ENCODE results near the gene NT5DC2. TPM values are rescaled to one million over a fixed set of nuclear protein-coding genes. Genes with fewer than 3 reads are reported as not detected.
A peak's percentile ranks its signal among the peaks of the same experiment; 100 is the strongest.

Gene NT5DC2
- polyA plus RNA-seq, 3 donors = 0.66 to 28.4 (median 0.67) TPM

GRCh38 chr3:52502808-52503350, 30.8 kb downstream of the NT5DC2 start:
- H2AFZ ChIP-seq (ENCODE audit: insufficient read depth, low read depth, low read length, poor library complexity, severe bottlenecking) = no peak overlapping the region
- Mint-ChIP-seq H3K36me3 (peaks cover 52 to 77% of the 10 kb centered on the region in 2 donors), H3K27ac (no peak overlapping the region), H3K4me3 (no peak overlapping the region), H3K4me1 (peaks cover 31% of the 10 kb centered on the region), H3K27me3 (ENCODE audit: low read depth in 3 of 3) (peaks cover 0 to 3% (median 0%) of the 10 kb centered on the region in 3 donors), H3K9me3 (no peaks in the 10 kb centered on the region)
- no peaks in the 10 kb centered on the region for H3K27me3 ChIP-seq (ENCODE audit: control insufficient read depth in 2 of 2, insufficient read depth in 2 of 2, low read length in 2 of 2)
- no peak overlapping the region for H3K4me2 ChIP-seq (replicated peaks; ENCODE audit: extremely low read depth, low read length, poor library complexity, severe bottlenecking)
- WGBS (ENCODE audit: insufficient coverage) = 96% methylated on average over 11 of the region's 11 CpGs
- H3K79me2 ChIP-seq (ENCODE audit: insufficient read depth, low read length) = peaks cover 19% of the 10 kb centered on the region
- intact Hi-C loops (cut with micrococcal nuclease) = no loop called here
- H4K20me1 ChIP-seq (ENCODE audit: insufficient read depth, low read length) = peaks cover 3% of the 10 kb centered on the region
- no peak for TF ChIP-seq CTCF (IDR thresholded peaks at IDR 0.05)
- H3K36me3 ChIP-seq (replicated peaks in 1 of 2; ENCODE audit: control insufficient read depth in 1 of 2, insufficient read depth in 2 of 2, low read length in 2 of 2) = peaks cover 66 to 68% of the 10 kb centered on the region in 2 donors
- no peak for DNase-seq
- no peaks in the 10 kb centered on the region for H3K9me3 ChIP-seq (replicated peaks in 1 of 2; ENCODE audit: control insufficient read depth in 1 of 2, insufficient read depth in 1 of 2, low read length in 2 of 2)
- no peak overlapping the region for H3K9ac ChIP-seq (ENCODE audit: insufficient read depth, low read length, poor library complexity, severe bottlenecking)
- H3K27ac ChIP-seq (ENCODE audit: low read depth in 1 of 2, low read length in 2 of 2) = no peak overlapping the region
- no peak overlapping the region for H3K4me3 ChIP-seq (replicated peaks in 1 of 3; ENCODE audit: low read depth in 2 of 3, low read length in 3 of 3)
- peaks cover 34% of the 10 kb centered on the region in 2 donors for H3K4me1 ChIP-seq (ENCODE audit: control insufficient read depth in 1 of 2, insufficient read depth in 2 of 2, low read length in 2 of 2)

- Histone ChIP-seq H2AFZ (ENCODE audit: insufficient read depth, low read depth, low read length, poor library complexity, severe bottlenecking) (no peak overlapping the region), H3K4me3 (replicated peaks in 1 of 3; ENCODE audit: low read depth in 2 of 3, low read length in 3 of 3) (no peak overlapping the region), H3K9ac (ENCODE audit: insufficient read depth, low read length, poor library complexity, severe bottlenecking) (no peak overlapping the region), H3K27me3 (ENCODE audit: control insufficient read depth in 2 of 2, insufficient read depth in 2 of 2, low read length in 2 of 2) (no peaks in the 10 kb centered on the region), H3K4me1 (ENCODE audit: control insufficient read depth in 1 of 2, insufficient read depth in 2 of 2, low read length in 2 of 2) (peaks cover 43% of the 10 kb centered on the region in 2 donors), H3K9me3 (replicated peaks in 1 of 2; ENCODE audit: control insufficient read depth in 1 of 2, insufficient read depth in 1 of 2, low read length in 2 of 2) (no peaks in the 10 kb centered on the region), H4K20me1 (ENCODE audit: insufficient read depth, low read length) (peaks cover 3% of the 10 kb centered on the region), H3K4me2 (replicated peaks; ENCODE audit: extremely low read depth, low read length, poor library complexity, severe bottlenecking) (no peak overlapping the region), H3K79me2 (ENCODE audit: insufficient read depth, low read length) (peaks cover 24% of the 10 kb centered on the region), H3K36me3 (replicated peaks in 1 of 2; ENCODE audit: control insufficient read depth in 1 of 2, insufficient read depth in 2 of 2, low read length in 2 of 2) (peaks cover 57 to 61% of the 10 kb centered on the region in 2 donors), H3K27ac (ENCODE audit: low read depth in 1 of 2, low read length in 2 of 2) (no peak overlapping the region)
- DNase-seq = no peak
- peak overlapping the region in 1 of 7 donors; percentile 66 for H3K27ac Mint-ChIP-seq
- H3K4me3 Mint-ChIP-seq = no peak overlapping the region
- peaks cover 43 to 70% of the 10 kb centered on the region in 2 donors for H3K36me3 Mint-ChIP-seq
- peaks cover 39% of the 10 kb centered on the region for H3K4me1 Mint-ChIP-seq
- H3K9me3 Mint-ChIP-seq = no peaks in the 10 kb centered on the region
- H3K27me3 Mint-ChIP-seq (ENCODE audit: low read depth in 3 of 3) = peaks cover 0 to 3% (median 0%) of the 10 kb centered on the region in 3 donors
- TF ChIP-seq CTCF (IDR thresholded peaks at IDR 0.05) = no peak
- WGBS (ENCODE audit: insufficient coverage) = 98% methylated on average over 9 of the region's 11 CpGs
- intact Hi-C loops (cut with micrococcal nuclease) = no loop called here
These were observed 31.7 kb downstream of the NT5DC2 start for GRCh38 chr3:52502001-52502400.
